ENCODE data around the gene EHBP1L1.

GRCh38 chr11:65528819-65529350 is 47.0 kb upstream of the EHBP1L1 start:
- TF ChIP-seq POLR2AphosphoS5 (IDR thresholded peaks at IDR 0.05) = no peak
- TF ChIP-seq, protein P1, sequence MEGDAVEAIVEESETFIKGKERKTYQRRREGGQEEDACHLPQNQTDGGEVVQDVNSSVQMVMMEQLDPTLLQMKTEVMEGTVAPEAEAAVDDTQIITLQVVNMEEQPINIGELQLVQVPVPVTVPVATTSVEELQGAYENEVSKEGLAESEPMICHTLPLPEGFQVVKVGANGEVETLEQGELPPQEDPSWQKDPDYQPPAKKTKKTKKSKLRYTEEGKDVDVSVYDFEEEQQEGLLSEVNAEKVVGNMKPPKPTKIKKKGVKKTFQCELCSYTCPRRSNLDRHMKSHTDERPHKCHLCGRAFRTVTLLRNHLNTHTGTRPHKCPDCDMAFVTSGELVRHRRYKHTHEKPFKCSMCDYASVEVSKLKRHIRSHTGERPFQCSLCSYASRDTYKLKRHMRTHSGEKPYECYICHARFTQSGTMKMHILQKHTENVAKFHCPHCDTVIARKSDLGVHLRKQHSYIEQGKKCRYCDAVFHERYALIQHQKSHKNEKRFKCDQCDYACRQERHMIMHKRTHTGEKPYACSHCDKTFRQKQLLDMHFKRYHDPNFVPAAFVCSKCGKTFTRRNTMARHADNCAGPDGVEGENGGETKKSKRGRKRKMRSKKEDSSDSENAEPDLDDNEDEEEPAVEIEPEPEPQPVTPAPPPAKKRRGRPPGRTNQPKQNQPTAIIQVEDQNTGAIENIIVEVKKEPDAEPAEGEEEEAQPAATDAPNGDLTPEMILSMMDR (IDR thresholded peaks at IDR 0.05) = no peak
- TF ChIP-seq EP300 (IDR thresholded peaks at IDR 0.05) = no peak
